Coronary artery (tissue), 2 donors: Measurements from ENCODE around the gene PRPH.

Experiments
- DNase-seq: peaks from one replicate; pipeline ENCODE4 v3.0.0-alpha.2; 2017; ENCODE audit warnings: low spot score
- H3K27ac ChIP-seq, 2 donors: fragments of 200-600 bp; sonication (generic); one replicate each; pipeline ENCODE4 v1.5.1; 2016 to 2019
- H3K4me3 ChIP-seq: fragments of 200-600 bp; sonication (generic); 2 replicates; pipeline ENCODE4 v1.5.1; 2016; ENCODE audit warnings: mild to moderate bottlenecking, moderate library complexity
- CTCF ChIP-seq: fragments of 200-600 bp; sonication (generic); IDR thresholded peaks from one replicate; pipeline ENCODE4 v1.5.1; 2019; ENCODE audit warnings: antibody characterized with exemption

The PRPH gene

GRCh38 chr12:49292729-49293055, 2.3 kb upstream of the PRPH start:
- DNase-seq, result no peak
- no peak for TF ChIP-seq CTCF
- Histone ChIP-seq H3K4me3 (peak overlapping the region; percentile 61), H3K27ac (peak overlapping the region; percentile 47 to 71)

GRCh38 chr12:49293056-49293956, 1.6 kb upstream of the PRPH start:
- Histone ChIP-seq H3K4me3 (peak overlapping the region; percentile 61), H3K27ac (peak overlapping the region; percentile 47 to 71)
- TF ChIP-seq CTCF, result no peak
- no peak for DNase-seq

- no peak for DNase-seq
- H3K27ac ChIP-seq, result no peak overlapping the region
- no peak for TF ChIP-seq CTCF
- H3K4me3 ChIP-seq, result no peak overlapping the region
Measured at GRCh38 chr12:49294086-49294803, 702 bp upstream of the PRPH start.

GRCh38 chr12:49294804-49295081, 204 bp upstream of the PRPH start:
- no peak for TF ChIP-seq CTCF
- no peak overlapping the region for H3K27ac ChIP-seq
- no peak for DNase-seq
- H3K4me3 ChIP-seq, result no peak overlapping the region

- Histone ChIP-seq H3K4me3 (peak overlapping the region; percentile 49), H3K27ac (no peak overlapping the region)
- peak; percentile 16 for TF ChIP-seq CTCF
- no peak for DNase-seq
Measured at GRCh38 chr12:49296034-49296835, 1.3 kb downstream of the PRPH start.

GRCh38 chr12:49296836-49297694, 2.1 kb downstream of the PRPH start:
- H3K4me3 ChIP-seq, result peak overlapping the region; percentile 49
- no peak overlapping the region for H3K27ac ChIP-seq
- DNase-seq, result no peak
- TF ChIP-seq CTCF, result no peak
